SU-DHL-6 (cell line): ENCODE measurements around the gene TMEM273.

Source experiments
- H2AFZ ChIP-seq: fragments of 200-600 bp; sonication (generic); 2 replicates; pipeline ENCODE4 v1.6.1; 2014; ENCODE audit warnings: low read depth, mild to moderate bottlenecking, moderate library complexity, mixed read lengths, antibody characterized with exemption, low read length; ENCODE audit not compliant: severe bottlenecking
- H3F3A ChIP-seq: fragments of 200-600 bp; shearing (Covaris generic); 2 replicates; pipeline ENCODE4 v1.6.0; 2016; ENCODE audit warnings: antibody characterized with exemption, mild to moderate bottlenecking; ENCODE audit not compliant: insufficient read depth
- H3K27ac ChIP-seq: fragments of 200-600 bp; sonication (generic); 2 replicates; pipeline ENCODE4 v1.5.1; 2016; ENCODE audit warnings: low read depth, mild to moderate bottlenecking, low read length, moderate library complexity, mixed read lengths
- H3K27me3 ChIP-seq: fragments of 200-600 bp; sonication (generic), shearing (Covaris generic); 2 replicates; pipeline ENCODE4 v1.6.0; 2014; ENCODE audit warnings: mild to moderate bottlenecking, low read length
- H3K36me3 ChIP-seq: fragments of 200-600 bp; sonication (generic); 2 replicates; pipeline ENCODE4 v1.6.1; 2014; ENCODE audit warnings: mild to moderate bottlenecking, low read length, mixed read lengths
- H3K4me2 ChIP-seq: fragments of 300-600, 200-600 bp; shearing (Covaris generic), sonication (generic); 2 replicates; pipeline ENCODE4 v1.6.0; 2014; ENCODE audit warnings: low read length, low read depth, mild to moderate bottlenecking; ENCODE audit not compliant: poor library complexity, severe bottlenecking
- H3K4me3 ChIP-seq: fragments of 200-600 bp; sonication (generic); 2 replicates; pipeline ENCODE4 v1.5.1; 2014; ENCODE audit warnings: antibody characterized with exemption, low read length, mild to moderate bottlenecking, mixed read lengths; ENCODE audit not compliant: insufficient read depth, poor library complexity, severe bottlenecking
- H3K79me2 ChIP-seq: fragments of 200-600 bp; sonication (generic); 2 replicates; pipeline ENCODE4 v1.6.1; 2014; ENCODE audit warnings: mild to moderate bottlenecking, low read length, moderate library complexity; ENCODE audit not compliant: insufficient read depth
- H3K9ac ChIP-seq: fragments of 200-600 bp; sonication (generic); 2 replicates; pipeline ENCODE4 v1.7.0; 2014; ENCODE audit warnings: mild to moderate bottlenecking, low read length
- H3K9me2 ChIP-seq: fragments of 200-600 bp; sonication (generic); replicated peaks from 2 replicates; pipeline ENCODE4 v1.6.1; 2014; ENCODE audit warnings: low read length; ENCODE audit not compliant: insufficient read depth
- H3K9me3 ChIP-seq: fragments of 200-600 bp; sonication (generic); 2 replicates; pipeline ENCODE4 v1.6.1; 2014; ENCODE audit warnings: low read length, mixed read lengths; ENCODE audit not compliant: insufficient read depth
- H4K20me1 ChIP-seq: fragments of 200-600 bp; sonication (generic); 2 replicates; pipeline ENCODE4 v1.6.1; 2014; ENCODE audit warnings: low read depth, mild to moderate bottlenecking, antibody characterized with exemption, low read length, moderate library complexity, mixed read lengths
- EZH2phosphoT487 ChIP-seq: fragments of 200-600 bp; sonication (generic), shearing (Covaris generic); conservative IDR thresholded peaks from 2 replicates; pipeline ENCODE4 v1.6.1; 2018; ENCODE audit warnings: mild to moderate bottlenecking, antibody characterized with exemption, low read length, moderate library complexity, mixed read lengths
- TF ChIP-seq, protein P1 (sequence below): fragments of 200-600 bp; sonication (generic); IDR thresholded peaks from one replicate; pipeline ENCODE4 v1.5.1; 2017; ENCODE audit warnings: antibody characterized with exemption, mild to moderate bottlenecking, low read length, moderate library complexity; ENCODE audit not compliant: insufficient read depth, poor library complexity, severe bottlenecking

Gene TMEM273

DNA sequence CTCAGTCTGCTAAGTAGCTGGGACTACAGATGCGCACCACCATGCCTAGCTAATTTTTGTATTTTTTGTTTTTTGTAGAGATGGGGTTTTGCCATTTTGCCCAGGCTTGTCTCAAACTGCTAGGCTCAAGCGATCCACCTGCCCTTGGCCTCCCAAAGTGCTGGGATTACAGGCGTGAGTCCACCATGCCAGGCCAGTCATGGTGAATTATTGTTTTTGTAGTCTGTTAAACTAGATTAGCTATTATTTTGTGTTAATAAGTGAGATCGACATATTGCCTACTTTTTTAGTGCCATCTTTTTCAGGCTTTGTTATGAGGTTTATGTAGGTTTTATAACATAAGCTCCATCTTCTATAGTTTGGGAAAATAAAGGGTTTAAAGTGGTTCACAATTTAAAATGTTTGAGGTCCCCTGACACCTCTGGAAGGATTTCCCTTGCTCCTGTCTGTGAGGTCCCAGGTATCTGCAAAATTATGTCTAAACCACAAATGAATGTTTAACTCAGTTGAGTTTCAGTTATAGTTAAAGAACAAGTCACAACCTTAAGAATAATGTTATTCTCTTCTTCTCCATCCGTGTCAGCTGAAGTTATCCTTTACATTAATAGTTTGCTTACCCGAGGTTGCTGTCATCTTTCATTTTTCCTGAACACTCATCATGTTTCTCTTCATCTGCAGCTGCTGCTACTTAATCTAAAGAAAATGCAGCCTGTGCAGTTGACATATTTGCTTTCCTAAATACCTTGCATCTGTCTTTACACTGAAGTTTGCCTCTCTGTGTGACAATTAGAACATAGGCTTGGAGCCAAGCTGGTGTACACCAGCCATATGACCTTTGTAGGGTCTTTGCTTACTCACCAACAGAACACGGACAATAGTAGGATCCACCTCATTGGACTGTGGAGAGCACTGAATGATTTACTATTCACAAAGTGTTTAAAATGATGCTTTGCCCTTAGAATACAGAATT is 63.9 kb downstream of the TMEM273 start:
- Histone ChIP-seq H3K9me2 (no peaks in the 10 kb centered on the region), H4K20me1 (no peaks in the 10 kb centered on the region), H3K4me2 (no peak overlapping the region), H3K79me2 (no peaks in the 10 kb centered on the region), H3K27me3 (no peaks in the 10 kb centered on the region), H3K27ac (no peak overlapping the region), H3K4me3 (no peak overlapping the region), H2AFZ (no peak overlapping the region), H3F3A (no peaks in the 10 kb centered on the region), H3K36me3 (no peaks in the 10 kb centered on the region), H3K9ac (no peak overlapping the region), H3K9me3 (no peaks in the 10 kb centered on the region)
- TF ChIP-seq, protein P1, sequence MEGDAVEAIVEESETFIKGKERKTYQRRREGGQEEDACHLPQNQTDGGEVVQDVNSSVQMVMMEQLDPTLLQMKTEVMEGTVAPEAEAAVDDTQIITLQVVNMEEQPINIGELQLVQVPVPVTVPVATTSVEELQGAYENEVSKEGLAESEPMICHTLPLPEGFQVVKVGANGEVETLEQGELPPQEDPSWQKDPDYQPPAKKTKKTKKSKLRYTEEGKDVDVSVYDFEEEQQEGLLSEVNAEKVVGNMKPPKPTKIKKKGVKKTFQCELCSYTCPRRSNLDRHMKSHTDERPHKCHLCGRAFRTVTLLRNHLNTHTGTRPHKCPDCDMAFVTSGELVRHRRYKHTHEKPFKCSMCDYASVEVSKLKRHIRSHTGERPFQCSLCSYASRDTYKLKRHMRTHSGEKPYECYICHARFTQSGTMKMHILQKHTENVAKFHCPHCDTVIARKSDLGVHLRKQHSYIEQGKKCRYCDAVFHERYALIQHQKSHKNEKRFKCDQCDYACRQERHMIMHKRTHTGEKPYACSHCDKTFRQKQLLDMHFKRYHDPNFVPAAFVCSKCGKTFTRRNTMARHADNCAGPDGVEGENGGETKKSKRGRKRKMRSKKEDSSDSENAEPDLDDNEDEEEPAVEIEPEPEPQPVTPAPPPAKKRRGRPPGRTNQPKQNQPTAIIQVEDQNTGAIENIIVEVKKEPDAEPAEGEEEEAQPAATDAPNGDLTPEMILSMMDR: no peak
- TF ChIP-seq EZH2phosphoT487: no peak

DNA sequence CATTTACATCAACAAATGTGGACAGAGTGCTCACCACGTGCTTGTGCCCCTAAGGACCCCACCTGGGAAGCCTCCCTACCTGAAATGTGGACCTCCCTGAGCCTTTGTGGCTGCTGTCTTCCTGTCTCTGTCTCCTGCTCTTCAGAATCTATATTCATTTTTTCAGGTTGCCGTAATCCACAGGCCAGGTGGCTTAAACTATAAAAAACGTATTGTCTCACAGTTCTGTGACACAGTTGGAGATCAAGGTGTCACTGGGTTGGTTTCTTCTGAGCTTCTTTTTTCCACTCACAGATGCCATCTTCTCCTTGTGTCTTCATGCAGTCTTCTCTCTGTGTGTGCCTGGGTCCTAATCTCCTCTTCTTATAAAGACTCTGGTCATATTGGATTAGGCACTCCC is 67.3 kb downstream of the TMEM273 start:
- Histone ChIP-seq H3K36me3 (no peaks in the 10 kb centered on the region), H3K4me3 (no peak overlapping the region), H2AFZ (no peak overlapping the region), H3K27me3 (no peaks in the 10 kb centered on the region), H3K4me2 (no peak overlapping the region), H3K9ac (no peak overlapping the region), H3K79me2 (no peaks in the 10 kb centered on the region), H3K9me2 (no peaks in the 10 kb centered on the region), H3F3A (no peaks in the 10 kb centered on the region), H3K27ac (no peak overlapping the region), H3K9me3 (no peaks in the 10 kb centered on the region), H4K20me1 (no peaks in the 10 kb centered on the region)
- TF ChIP-seq, protein P1: no peak
- TF ChIP-seq EZH2phosphoT487: no peak

- no peaks in the 10 kb centered on the region for H3K27me3 ChIP-seq
- H3K9me3 ChIP-seq: no peaks in the 10 kb centered on the region
- TF ChIP-seq, protein P1: no peak
- TF ChIP-seq EZH2phosphoT487: no peak
- no peak overlapping the region for H3K9ac ChIP-seq
- no peak overlapping the region for H3K4me2 ChIP-seq
- no peak overlapping the region for H3K4me3 ChIP-seq
- no peaks in the 10 kb centered on the region for H4K20me1 ChIP-seq
- no peaks in the 10 kb centered on the region for H3K9me2 ChIP-seq
- H3F3A ChIP-seq: no peaks in the 10 kb centered on the region
- no peaks in the 10 kb centered on the region for H3K79me2 ChIP-seq
- no peak overlapping the region for H2AFZ ChIP-seq
- H3K27ac ChIP-seq: no peak overlapping the region
- no peaks in the 10 kb centered on the region for H3K36me3 ChIP-seq
Observed at GRCh38 chr10:49119746-49120145, 68.4 kb downstream of the TMEM273 start.
